Immature natural killer cell (primary cell): Measurements from ENCODE around the gene FOLR2. TPM values are rescaled to one million over a fixed set of nuclear protein-coding genes. Genes with fewer than 3 reads are reported as not detected.

ENCODE experiments used
- DNase-seq, 3 donors: peaks; one replicate each; pipeline ENCODE4 v3.0.0; 2022; ENCODE audit warnings: mixed read lengths in 1 of 3
- H3K27ac Mint-ChIP-seq, 6 donors: one replicate each; pipeline ENCODE4 v1.8.0; 2020; ENCODE audit warnings: mixed read lengths in 6 of 6, mild to moderate bottlenecking in 5 of 6, inconsistent platforms in 4 of 6, moderate library complexity in 3 of 6
- H3K27me3 Mint-ChIP-seq, 3 donors: one replicate each; pipeline ENCODE4 v1.8.0; 2020 to 2021; ENCODE audit warnings: low read depth in 3 of 3, mild to moderate bottlenecking in 3 of 3, mixed read lengths in 3 of 3, moderate library complexity in 3 of 3, inconsistent platforms in 1 of 3
- H3K36me3 Mint-ChIP-seq, 3 donors: one replicate each; pipeline ENCODE4 v1.8.0; 2020; ENCODE audit warnings: mixed read lengths in 3 of 3, inconsistent platforms in 2 of 3, mild to moderate bottlenecking in 2 of 3
- H3K4me1 Mint-ChIP-seq, 2 donors: one replicate each; pipeline ENCODE4 v1.8.0; 2020; ENCODE audit warnings: inconsistent platforms in 2 of 2, mild to moderate bottlenecking in 2 of 2, mixed read lengths in 2 of 2, moderate library complexity in 1 of 2
- H3K4me3 Mint-ChIP-seq, 5 donors: one replicate each; pipeline ENCODE4 v1.8.0; 2020; ENCODE audit warnings: mild to moderate bottlenecking in 5 of 5, mixed read lengths in 5 of 5, inconsistent platforms in 3 of 5, moderate library complexity in 3 of 5
- H3K9me3 Mint-ChIP-seq, 6 donors: one replicate each; pipeline ENCODE4 v1.8.0; 2020; ENCODE audit warnings: mild to moderate bottlenecking in 6 of 6, mixed read lengths in 6 of 6, inconsistent platforms in 4 of 6, moderate library complexity in 3 of 6
- polyA plus RNA-seq, 3 donors: library from polyadenylated mRNA; unstranded; fragments of 300-500 nt; fragmentation: Illumina TruSeq; gene quantifications; one replicate each; pipeline ENCODE4 v1.2.3, GENCODE V29; 2021

Gene FOLR2
- polyA plus RNA-seq, 3 donors from 2014 or later: 1.2 TPM; not detected in 2

DNA sequence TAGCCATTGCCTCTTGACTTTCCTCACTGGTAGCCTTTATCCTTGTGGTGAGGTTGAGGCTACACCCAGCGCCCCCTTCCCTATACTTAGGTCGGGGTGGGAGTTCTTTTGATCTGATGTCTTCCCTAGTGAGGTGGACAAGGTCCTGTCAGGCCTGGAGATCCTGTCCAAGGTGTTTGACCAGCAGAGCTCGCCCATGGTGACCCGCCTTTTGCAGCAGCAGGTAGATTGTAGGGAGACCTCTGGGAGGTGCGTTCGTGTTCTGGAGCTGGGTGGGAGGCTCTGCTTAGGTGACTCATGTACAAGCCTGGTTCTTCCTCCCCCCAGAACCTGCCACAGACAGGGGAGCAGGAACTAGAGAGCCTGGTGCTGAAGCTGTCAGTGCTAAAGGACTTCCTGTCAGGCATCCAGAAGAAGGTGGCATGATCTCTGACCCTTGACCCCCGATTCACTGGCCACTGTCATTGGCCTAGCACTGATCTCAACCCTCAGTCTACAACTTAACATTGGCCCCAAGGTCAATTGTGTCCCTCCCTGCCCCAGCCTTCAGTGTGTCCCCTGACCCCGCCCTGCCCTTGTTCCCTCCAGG is 12.8 kb downstream of the FOLR2 start:
- H3K4me1 Mint-ChIP-seq: peaks cover 22 to 24% of the 10 kb centered on the region in 2 donors
- peaks cover 11 to 31% (median 13%) of the 10 kb centered on the region in 3 donors for H3K36me3 Mint-ChIP-seq
- H3K27ac Mint-ChIP-seq: no peak overlapping the region
- H3K4me3 Mint-ChIP-seq: no peak overlapping the region
- DNase-seq: no peak
- peaks cover 0 to 5% (median 4%) of the 10 kb centered on the region in 3 donors for H3K27me3 Mint-ChIP-seq
- H3K9me3 Mint-ChIP-seq: no peaks in the 10 kb centered on the region

DNA sequence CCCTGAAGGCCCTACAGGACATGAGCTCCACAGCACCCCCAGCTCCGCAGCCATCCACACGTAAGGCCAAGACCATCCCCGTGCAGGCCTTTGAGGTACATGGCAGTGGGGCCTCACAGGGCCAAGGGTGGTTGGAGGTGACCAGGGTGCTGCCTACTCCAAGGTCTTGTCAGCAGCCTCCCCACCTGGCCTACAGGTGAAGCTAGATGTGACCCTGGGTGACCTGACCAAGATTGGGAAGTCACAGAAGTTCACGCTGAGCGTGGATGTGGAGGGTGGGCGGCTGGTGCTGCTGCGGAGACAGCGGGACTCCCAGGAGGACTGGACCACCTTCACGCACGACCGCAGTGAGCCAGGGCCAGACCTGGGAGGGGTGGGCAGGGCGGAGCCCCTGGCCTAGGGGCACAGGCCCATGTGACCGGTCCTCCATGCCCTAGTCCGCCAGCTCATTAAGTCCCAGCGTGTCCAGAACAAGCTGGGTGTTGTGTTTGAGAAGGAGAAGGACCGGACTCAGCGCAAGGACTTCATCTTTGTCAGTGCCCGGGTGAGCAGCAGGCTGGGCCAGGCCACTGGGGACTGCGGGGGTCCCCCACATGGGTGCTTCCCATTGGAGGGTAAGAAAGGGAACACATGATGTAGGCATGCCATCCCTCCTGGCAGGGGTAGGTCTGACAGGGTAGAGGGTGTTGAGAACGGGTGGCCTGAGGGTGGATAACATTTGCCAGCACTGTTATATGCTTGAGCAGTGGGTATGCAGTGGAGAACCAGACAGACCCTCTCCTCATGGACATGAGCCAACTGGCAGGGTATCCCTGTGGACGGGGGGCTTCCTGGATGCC is 13.6 kb downstream of the FOLR2 start:
- no peaks in the 10 kb centered on the region for H3K9me3 Mint-ChIP-seq
- H3K27ac Mint-ChIP-seq: peak overlapping the region in 1 of 6 donors; percentile 28
- no peak overlapping the region for H3K4me3 Mint-ChIP-seq
- no peak for DNase-seq
- peaks cover 11 to 35% (median 13%) of the 10 kb centered on the region in 3 donors for H3K36me3 Mint-ChIP-seq
- H3K4me1 Mint-ChIP-seq: peaks cover 20 to 24% of the 10 kb centered on the region in 2 donors
- peaks cover 0 to 5% (median 4%) of the 10 kb centered on the region in 3 donors for H3K27me3 Mint-ChIP-seq

DNA sequence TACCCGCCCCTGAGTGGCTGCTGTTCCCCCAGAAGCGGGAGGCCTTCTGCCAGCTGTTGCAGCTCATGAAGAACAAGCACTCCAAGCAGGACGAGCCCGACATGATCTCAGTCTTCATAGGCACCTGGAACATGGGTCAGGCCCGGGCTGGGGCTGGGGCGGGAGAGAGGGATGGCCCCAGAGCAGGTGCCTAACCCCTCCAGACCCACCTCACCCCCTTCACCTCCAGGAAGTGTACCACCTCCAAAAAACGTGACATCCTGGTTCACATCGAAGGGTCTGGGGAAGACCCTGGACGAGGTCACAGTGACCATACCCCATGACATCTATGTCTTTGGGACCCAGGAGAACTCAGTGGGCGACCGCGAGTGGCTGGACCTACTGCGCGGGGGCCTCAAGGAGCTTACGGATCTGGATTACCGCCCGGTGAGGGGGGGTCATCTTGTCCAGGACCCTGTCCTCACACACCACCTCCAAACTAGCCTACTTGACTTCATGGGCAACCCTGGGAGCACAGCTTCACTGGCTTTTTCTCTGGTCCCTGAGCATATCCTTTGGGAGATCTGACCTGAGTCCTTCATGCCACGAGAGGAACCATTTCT is 14.3 kb downstream of the FOLR2 start:
- Mint-ChIP-seq H3K27ac (peak overlapping the region in 1 of 6 donors; percentile 28), H3K27me3 (peaks cover 0 to 2% (median 2%) of the 10 kb centered on the region in 3 donors), H3K36me3 (peaks cover 11 to 35% (median 13%) of the 10 kb centered on the region in 3 donors), H3K4me1 (peaks cover 13 to 17% of the 10 kb centered on the region in 2 donors), H3K4me3 (no peak overlapping the region), H3K9me3 (no peaks in the 10 kb centered on the region)
- no peak for DNase-seq

DNA sequence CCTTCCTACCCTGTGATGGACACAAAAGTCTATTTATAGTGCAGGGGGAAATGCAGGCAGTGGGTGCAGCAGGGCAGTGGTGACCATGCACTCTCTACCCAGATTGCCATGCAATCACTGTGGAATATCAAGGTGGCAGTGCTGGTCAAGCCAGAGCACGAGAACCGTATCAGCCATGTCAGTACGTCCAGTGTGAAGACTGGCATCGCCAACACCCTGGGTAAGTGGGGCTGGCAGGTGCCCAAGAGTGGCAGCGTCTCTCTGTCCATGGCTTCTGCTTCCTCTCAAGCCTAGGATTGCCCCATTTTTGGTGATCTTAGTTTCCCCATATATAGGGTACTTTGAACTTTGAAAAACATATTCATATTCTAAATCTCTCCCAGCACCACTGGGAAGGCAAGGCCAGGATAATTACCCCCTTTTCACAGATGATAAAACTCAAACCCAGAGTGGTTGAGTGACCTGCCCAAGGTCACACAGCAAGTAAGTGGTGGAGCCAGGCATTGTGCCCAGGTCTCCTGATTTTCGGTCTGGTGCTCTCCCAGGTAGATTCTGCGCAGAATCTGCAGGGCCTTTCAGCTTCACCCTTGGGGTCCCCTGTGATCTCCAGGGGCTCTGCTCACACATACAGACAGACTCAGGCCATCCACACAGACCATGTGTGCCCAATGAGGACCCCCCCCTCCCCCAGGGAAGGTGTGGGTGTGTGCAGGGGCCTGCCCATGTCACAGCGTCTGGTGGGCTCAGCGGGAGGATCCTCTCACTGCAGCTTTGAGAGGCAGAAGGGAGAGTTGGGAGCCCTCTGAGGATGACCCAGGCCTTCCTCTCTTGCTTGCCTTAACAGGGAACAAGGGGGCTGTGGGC is 15.0 kb downstream of the FOLR2 start:
- no peaks in the 10 kb centered on the region for H3K9me3 Mint-ChIP-seq
- H3K27me3 Mint-ChIP-seq: peaks cover 0 to 2% (median 2%) of the 10 kb centered on the region in 3 donors
- peaks cover 5 to 9% of the 10 kb centered on the region in 2 donors for H3K4me1 Mint-ChIP-seq
- peaks cover 11 to 40% (median 15%) of the 10 kb centered on the region in 3 donors for H3K36me3 Mint-ChIP-seq
- no peak overlapping the region for H3K4me3 Mint-ChIP-seq
- H3K27ac Mint-ChIP-seq: no peak overlapping the region
- DNase-seq: no peak

- no peak for DNase-seq
- Mint-ChIP-seq H3K9me3 (no peaks in the 10 kb centered on the region), H3K27ac (no peak overlapping the region), H3K4me1 (peaks cover 0 to 4% of the 10 kb centered on the region in 2 donors), H3K27me3 (peaks cover 0 to 2% (median 2%) of the 10 kb centered on the region in 3 donors), H3K36me3 (peaks cover 11 to 43% (median 15%) of the 10 kb centered on the region in 3 donors), H3K4me3 (no peak overlapping the region)
Measured at GRCh38 chr11:72232260-72233055, 15.9 kb downstream of the FOLR2 start.

DNA sequence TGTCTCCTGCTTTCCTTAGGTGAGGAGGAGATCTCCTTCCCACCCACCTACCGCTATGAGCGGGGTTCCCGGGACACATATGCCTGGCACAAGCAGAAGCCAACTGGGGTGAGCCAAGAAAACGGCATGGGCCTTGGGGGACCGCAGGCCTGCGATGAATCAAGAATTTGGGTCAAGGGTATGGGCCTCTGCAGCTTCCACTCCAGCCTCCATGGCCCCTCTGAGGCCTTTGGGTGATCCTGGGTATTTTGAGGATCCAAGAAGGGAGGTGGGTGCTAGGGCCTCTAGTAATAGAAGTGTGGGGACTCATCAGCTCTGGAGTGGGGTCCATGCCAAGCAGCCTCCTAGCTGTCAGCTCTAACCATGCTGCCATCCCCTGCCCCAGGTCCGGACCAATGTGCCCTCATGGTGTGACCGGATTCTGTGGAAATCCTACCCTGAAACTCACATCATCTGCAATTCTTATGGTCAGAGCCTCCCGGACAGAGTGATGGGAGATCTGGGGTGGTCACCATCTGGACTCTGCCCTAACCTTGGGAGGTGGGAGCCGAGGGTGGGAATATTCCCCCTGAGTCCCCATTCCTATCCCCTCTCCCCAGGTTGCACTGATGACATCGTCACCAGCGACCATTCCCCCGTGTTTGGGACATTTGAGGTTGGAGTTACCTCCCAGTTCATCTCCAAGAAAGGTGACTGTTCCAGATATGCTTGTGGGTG is 16.6 kb downstream of the FOLR2 start:
- Mint-ChIP-seq H3K4me3 (no peak overlapping the region), H3K27ac (peak overlapping the region in 2 of 6 donors; percentile 45 to 74), H3K36me3 (peaks cover 11 to 43% (median 15%) of the 10 kb centered on the region in 3 donors), H3K27me3 (peaks cover 0 to 2% (median 0%) of the 10 kb centered on the region in 3 donors), H3K9me3 (no peaks in the 10 kb centered on the region), H3K4me1 (peaks cover 0 to 2% of the 10 kb centered on the region in 2 donors)
- no peak for DNase-seq

GRCh38 chr11:72233773-72234513 is 17.3 kb downstream of the FOLR2 start:
- DNase-seq: no peak
- no peak overlapping the region for H3K4me3 Mint-ChIP-seq
- peaks cover 2 to 5% of the 10 kb centered on the region in 2 donors for H3K4me1 Mint-ChIP-seq
- peak overlapping the region in 4 of 6 donors; percentile 45 to 74 (median 70) for H3K27ac Mint-ChIP-seq
- no peaks in the 10 kb centered on the region for H3K9me3 Mint-ChIP-seq
- peaks cover 11 to 42% (median 15%) of the 10 kb centered on the region in 3 donors for H3K36me3 Mint-ChIP-seq
- peaks cover 0 to 2% (median 0%) of the 10 kb centered on the region in 3 donors for H3K27me3 Mint-ChIP-seq

DNA sequence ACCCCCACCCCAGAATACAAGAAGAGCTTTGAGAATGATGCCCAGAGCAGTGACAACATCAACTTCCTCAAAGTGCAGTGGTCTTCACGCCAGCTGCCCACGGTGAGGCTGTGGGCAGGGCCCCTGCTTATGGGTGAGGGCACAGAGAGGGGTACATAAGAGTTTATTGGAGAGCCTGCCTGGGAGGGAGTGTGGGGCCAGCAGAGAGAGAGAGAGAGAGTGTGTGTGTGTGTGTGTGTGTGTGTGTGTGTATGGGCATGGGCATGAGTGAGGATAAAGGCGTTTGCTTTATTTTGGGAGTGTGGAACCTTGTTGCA is 17.9 kb downstream of the FOLR2 start:
- no peaks in the 10 kb centered on the region for H3K9me3 Mint-ChIP-seq
- H3K4me3 Mint-ChIP-seq: no peak overlapping the region
- DNase-seq: no peak
- H3K36me3 Mint-ChIP-seq: peaks cover 7 to 37% (median 10%) of the 10 kb centered on the region in 3 donors
- H3K4me1 Mint-ChIP-seq: peaks cover 8 to 9% of the 10 kb centered on the region in 2 donors
- H3K27me3 Mint-ChIP-seq: peaks cover 0 to 4% (median 3%) of the 10 kb centered on the region in 3 donors
- H3K27ac Mint-ChIP-seq: peak overlapping the region in 1 of 6 donors; percentile 46

DNA sequence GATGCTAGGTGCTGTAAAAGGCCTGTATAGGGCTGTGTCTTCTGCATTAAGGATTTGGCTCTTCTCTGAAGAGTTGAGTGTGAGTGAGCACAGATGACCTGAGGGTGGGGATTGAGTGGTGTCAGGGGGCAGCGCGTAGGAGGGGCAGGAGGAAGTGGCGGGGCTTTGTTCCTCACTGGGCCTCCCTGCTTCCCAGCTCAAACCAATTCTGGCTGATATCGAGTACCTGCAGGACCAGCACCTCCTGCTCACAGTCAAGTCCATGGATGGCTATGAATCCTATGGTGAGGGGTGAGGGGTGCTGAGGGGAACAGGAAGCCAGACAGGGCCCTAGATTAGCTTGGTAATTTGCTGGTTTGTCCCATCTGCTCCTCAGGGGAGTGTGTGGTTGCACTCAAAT is 18.3 kb downstream of the FOLR2 start:
- Mint-ChIP-seq H3K27me3 (peaks cover 0 to 4% (median 4%) of the 10 kb centered on the region in 3 donors), H3K36me3 (peaks cover 7 to 34% (median 10%) of the 10 kb centered on the region in 3 donors), H3K4me1 (peaks cover 9 to 10% of the 10 kb centered on the region in 2 donors), H3K4me3 (no peak overlapping the region), H3K27ac (no peak overlapping the region), H3K9me3 (no peaks in the 10 kb centered on the region)
- no peak for DNase-seq

DNA sequence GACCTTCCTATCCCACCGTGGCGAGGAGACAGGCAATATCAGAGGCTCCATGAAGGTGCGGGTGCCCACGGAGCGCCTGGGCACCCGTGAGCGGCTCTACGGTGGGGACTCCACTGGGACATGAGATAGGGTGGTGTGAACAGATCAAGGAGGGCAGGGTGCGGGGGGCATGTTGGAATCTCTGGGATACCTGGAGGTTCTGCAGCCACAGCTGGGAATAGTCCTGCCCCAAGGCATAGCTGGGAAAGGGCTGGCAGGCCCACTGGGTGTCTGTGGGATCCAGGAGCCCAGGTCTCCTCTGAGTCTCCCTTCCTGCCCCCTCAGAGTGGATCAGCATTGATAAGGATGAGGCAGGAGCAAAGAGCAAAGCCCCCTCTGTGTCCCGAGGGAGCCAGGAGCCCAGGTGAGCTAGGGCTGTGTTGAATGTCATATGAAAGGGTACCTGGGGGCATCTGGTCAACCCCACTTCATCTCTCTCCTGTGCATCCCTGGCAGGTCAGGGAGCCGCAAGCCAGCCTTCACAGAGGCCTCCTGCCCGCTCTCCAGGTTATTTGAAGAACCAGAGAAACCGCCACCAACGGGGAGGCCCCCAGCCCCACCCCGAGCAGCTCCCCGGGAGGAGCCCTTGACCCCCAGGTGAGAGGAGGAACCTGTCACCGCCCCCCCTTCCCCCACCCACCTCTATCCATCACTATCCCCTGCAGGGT is 18.9 kb downstream of the FOLR2 start:
- Mint-ChIP-seq H3K27me3 (peaks cover 4% of the 10 kb centered on the region in 3 donors), H3K4me1 (peaks cover 13 to 14% of the 10 kb centered on the region in 2 donors), H3K4me3 (no peak overlapping the region), H3K9me3 (peaks cover 0 to 2% (median 0%) of the 10 kb centered on the region in 6 donors), H3K27ac (peak overlapping the region in 1 of 6 donors; percentile 16), H3K36me3 (peaks cover 7 to 37% (median 10%) of the 10 kb centered on the region in 3 donors)
- no peak for DNase-seq

DNA sequence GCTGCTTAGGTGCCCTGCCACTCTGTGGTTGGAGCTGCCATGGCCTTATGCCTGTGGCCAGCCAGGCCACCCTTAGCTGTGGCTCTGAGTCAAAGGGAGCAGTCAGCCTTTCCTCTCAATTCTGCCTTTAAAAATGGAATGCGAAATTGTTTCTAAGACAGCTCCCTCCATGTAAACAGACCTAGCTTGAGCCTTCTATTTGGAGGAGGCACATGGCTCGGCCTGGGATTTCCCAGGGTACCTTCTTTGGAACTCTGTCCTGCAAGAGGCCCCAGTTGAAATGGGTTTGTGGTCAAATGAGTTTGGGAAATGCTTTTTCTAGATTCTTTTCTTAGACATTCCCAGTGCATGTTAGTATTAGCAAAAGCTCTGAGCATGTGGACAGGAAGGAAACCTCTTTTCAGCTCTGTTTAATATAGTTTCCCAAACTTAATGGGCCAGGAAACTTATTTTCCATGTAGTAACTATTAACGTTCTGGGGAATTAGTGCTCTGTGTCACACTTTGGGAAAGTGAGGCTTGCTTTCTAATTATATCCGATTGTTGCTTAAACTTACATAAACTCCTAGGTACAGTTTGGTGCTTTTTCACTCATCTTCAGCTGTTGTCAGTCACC is 19.6 kb downstream of the FOLR2 start:
- Mint-ChIP-seq H3K27ac (peak overlapping the region in 4 of 6 donors; percentile 9 to 62 (median 38)), H3K27me3 (peaks cover 4 to 9% (median 6%) of the 10 kb centered on the region in 3 donors), H3K9me3 (peaks cover 0 to 2% (median 0%) of the 10 kb centered on the region in 6 donors), H3K36me3 (peaks cover 5 to 35% (median 9%) of the 10 kb centered on the region in 3 donors), H3K4me1 (peaks cover 16% of the 10 kb centered on the region in 2 donors), H3K4me3 (no peak overlapping the region)
- no peak for DNase-seq
